Measurements from ENCODE around the gene BAIAP2L1. TPM values are rescaled to one million over a fixed set of nuclear protein-coding genes. Genes with fewer than 3 reads are reported as not detected.

The BAIAP2L1 gene
- total RNA-seq, 3 donors from 2014 or later (not counting 1 experiment from before 2014, with no cell fraction given), result not detected

GRCh38 chr7:98286701-98287485 is 114.0 kb downstream of the BAIAP2L1 start:
- no peak overlapping the region for H3K27ac Mint-ChIP-seq
- no peak overlapping the region for H3K4me3 Mint-ChIP-seq
- Histone ChIP-seq H3K36me3 (ENCODE audit: control insufficient read depth, insufficient read depth, low read length) (no peaks in the 10 kb centered on the region), H3K27ac (ENCODE audit: low read length) (no peak overlapping the region), H3K9me3 (ENCODE audit: control insufficient read depth, insufficient read depth, low read length) (no peaks in the 10 kb centered on the region), H3K4me3 (ENCODE audit: low read length) (no peak overlapping the region), H3K4me1 (ENCODE audit: control insufficient read depth, insufficient read depth, low read length) (peaks cover 56% of the 10 kb centered on the region), H3K27me3 (ENCODE audit: control insufficient read depth, insufficient read depth, low read length) (no peaks in the 10 kb centered on the region)
- intact Hi-C loops (cut with micrococcal nuclease), result no loop called here
- ATAC-seq (no peak), DNase-seq (no peak)
- H3K27me3 Mint-ChIP-seq (ENCODE audit: low read depth in 2 of 2), result no peaks in the 10 kb centered on the region
- no peaks in the 10 kb centered on the region for H3K9me3 Mint-ChIP-seq
- TF ChIP-seq CTCF (IDR thresholded peaks at IDR 0.05), result no peak
- no peaks in the 10 kb centered on the region for H3K36me3 Mint-ChIP-seq
- H3K4me1 Mint-ChIP-seq, result peaks cover 22 to 38% of the 10 kb centered on the region in 2 donors
- WGBS (ENCODE audit: insufficient coverage), result 94% methylated on average over 21 of the region's 21 CpGs

DNA sequence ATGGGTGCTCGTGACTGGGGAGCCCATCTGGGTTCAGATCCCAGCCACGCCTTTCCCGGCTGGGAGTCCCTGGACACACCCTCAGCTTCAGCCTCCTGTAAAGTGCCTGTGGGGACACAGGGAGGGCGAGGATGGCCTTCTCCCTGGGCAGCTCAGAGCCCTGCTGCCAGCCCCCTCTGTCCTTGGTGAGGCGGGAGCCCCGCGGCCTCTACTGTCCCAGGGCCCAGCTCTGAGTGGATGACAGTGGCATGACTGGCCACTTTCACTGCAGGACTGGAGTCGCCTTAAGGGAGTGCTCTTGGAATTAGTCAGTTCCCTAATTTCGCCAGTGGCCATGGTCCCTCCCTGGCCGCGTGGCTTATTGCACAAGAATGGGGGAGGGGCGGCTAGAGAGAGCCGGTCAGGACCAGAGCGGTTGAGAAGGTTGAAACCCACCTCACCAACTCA is 114.8 kb downstream of the BAIAP2L1 start:
- intact Hi-C loops (cut with micrococcal nuclease), result no loop called here
- Mint-ChIP-seq H3K27ac (no peak overlapping the region), H3K4me1 (peaks cover 22 to 38% of the 10 kb centered on the region in 2 donors), H3K4me3 (no peak overlapping the region), H3K27me3 (ENCODE audit: low read depth in 2 of 2) (no peaks in the 10 kb centered on the region), H3K9me3 (no peaks in the 10 kb centered on the region), H3K36me3 (no peaks in the 10 kb centered on the region)
- DNase-seq (no peak), ATAC-seq (no peak)
- H3K27ac ChIP-seq (ENCODE audit: low read length), result no peak overlapping the region
- 91% methylated on average over 10 of the region's 14 CpGs for WGBS (ENCODE audit: insufficient coverage)
- H3K27me3 ChIP-seq (ENCODE audit: control insufficient read depth, insufficient read depth, low read length), result no peaks in the 10 kb centered on the region
- no peak for TF ChIP-seq CTCF (IDR thresholded peaks at IDR 0.05)
- H3K9me3 ChIP-seq (ENCODE audit: control insufficient read depth, insufficient read depth, low read length), result no peaks in the 10 kb centered on the region
- H3K36me3 ChIP-seq (ENCODE audit: control insufficient read depth, insufficient read depth, low read length), result no peaks in the 10 kb centered on the region
- no peak overlapping the region for H3K4me3 ChIP-seq (ENCODE audit: low read length)
- peaks cover 56% of the 10 kb centered on the region for H3K4me1 ChIP-seq (ENCODE audit: control insufficient read depth, insufficient read depth, low read length)

- H3K4me1 ChIP-seq (ENCODE audit: control insufficient read depth, insufficient read depth, low read length), result peaks cover 61% of the 10 kb centered on the region
- peak overlapping the region; percentile 17 for H3K4me3 Mint-ChIP-seq
- H3K36me3 ChIP-seq (ENCODE audit: control insufficient read depth, insufficient read depth, low read length), result no peaks in the 10 kb centered on the region
- H3K27ac Mint-ChIP-seq, result peak overlapping the region; percentile 43 to 87
- ATAC-seq, result no peak
- no peaks in the 10 kb centered on the region for H3K27me3 ChIP-seq (ENCODE audit: control insufficient read depth, insufficient read depth, low read length)
- H3K4me1 Mint-ChIP-seq, result peaks cover 22 to 38% of the 10 kb centered on the region in 2 donors
- H3K4me3 ChIP-seq (ENCODE audit: low read length), result no peak overlapping the region
- H3K9me3 Mint-ChIP-seq, result no peaks in the 10 kb centered on the region
- no peaks in the 10 kb centered on the region for H3K27me3 Mint-ChIP-seq (ENCODE audit: low read depth in 2 of 2)
- H3K36me3 Mint-ChIP-seq, result no peaks in the 10 kb centered on the region
- H3K9me3 ChIP-seq (ENCODE audit: control insufficient read depth, insufficient read depth, low read length), result no peaks in the 10 kb centered on the region
- WGBS (ENCODE audit: insufficient coverage), result 90% methylated on average over 21 of the region's 21 CpGs
- no peak overlapping the region for H3K27ac ChIP-seq (ENCODE audit: low read length)
- DNase-seq, result no peak
- TF ChIP-seq CTCF (IDR thresholded peaks at IDR 0.05), result no peak
- intact Hi-C loops (cut with micrococcal nuclease), result no loop called here
Observed at GRCh38 chr7:98285157-98286092, 115.5 kb downstream of the BAIAP2L1 start.
